Panc1 (cell line): Measurements from ENCODE around the gene CTNND1. TPM values are rescaled to one million over a fixed set of nuclear protein-coding genes. Genes with fewer than 3 reads are reported as not detected.
A peak's percentile ranks its signal among the peaks of the same experiment; 100 is the strongest.
"Not testable (repeated sequence)": the region's sequence is repeated elsewhere in the genome, so short reads cannot be mapped to it uniquely, and the experiment has no call there.

ENCODE experiments used
- ATAC-seq: fragments of 200-7000 bp; cut with Tn5 transposase; 2 replicates; pipeline ENCODE4 v1.9.1; 2020; ENCODE audit warnings: mild to moderate bottlenecking, moderate library complexity
- BruUV-seq: library from RNA; stranded (reverse); fragments of 400-500 nt; replicated peaks from 2 replicates; lab custom pipeline; 2021; lab: Mats Ljungman, UMichigan
- CTCF ChIA-PET: fragments of 300-600 bp; sonication (Branson Sonifier 250); formaldehyde crosslinking; loops from one replicate; lab custom pipeline; 2022; ENCODE audit warnings: antibody characterized with exemption; lab: Charles Lee
- POLR2A ChIA-PET: fragments of 300-600 bp; sonication (Branson Sonifier 250); formaldehyde crosslinking; loops from one replicate; lab custom pipeline; 2022; ENCODE audit warnings: antibody characterized with exemption; lab: Charles Lee
- DNase-seq: peaks from one replicate; pipeline ENCODE4 v3.0.0-alpha.2; 2010; ENCODE audit warnings: low read depth, low spot score
- H3K27ac ChIP-seq: 2 replicates; pipeline ENCODE4 v1.5.1; 2011; ENCODE audit warnings: mild to moderate bottlenecking, low read length, inconsistent platforms
- H3K27me3 ChIP-seq: fragments of 200-500 bp; sonication (Bioruptor generic); 2 replicates; pipeline ENCODE4 v1.6.0; 2014; ENCODE audit warnings: low read length, inconsistent platforms; ENCODE audit not compliant: control insufficient read depth, insufficient read depth
- H3K36me3 ChIP-seq: fragments of 200-500 bp; sonication (Bioruptor generic); 2 replicates; pipeline ENCODE4 v1.5.1; 2014; ENCODE audit warnings: inconsistent platforms, mild to moderate bottlenecking, low read length, moderate library complexity; ENCODE audit not compliant: control insufficient read depth, insufficient read depth
- H3K4me1 ChIP-seq: 2 replicates; pipeline ENCODE4 v1.5.1; 2011; ENCODE audit warnings: inconsistent platforms, mild to moderate bottlenecking, low read length, moderate library complexity; ENCODE audit not compliant: control insufficient read depth, insufficient read depth
- H3K4me3 ChIP-seq, 2 experiments: 2 replicates each; pipeline ENCODE4 v1.5.1; 2011 to 2012; ENCODE audit warnings: low read depth in 2 of 2, low read length in 2 of 2, mild to moderate bottlenecking in 2 of 2, inconsistent platforms in 1 of 2, moderate library complexity in 1 of 2
- H3K9me3 ChIP-seq: fragments of 200-500 bp; sonication (Bioruptor generic); 2 replicates; pipeline ENCODE4 v1.5.1; 2014; ENCODE audit warnings: low read depth, mild to moderate bottlenecking, inconsistent platforms, low read length, moderate library complexity; ENCODE audit not compliant: control insufficient read depth, insufficient read depth
- POLR2AphosphoS5 ChIP-seq: IDR thresholded peaks from 2 replicates; pipeline ENCODE4 v1.6.1; 2012; ENCODE audit warnings: mild to moderate bottlenecking, low read depth, low read length, moderate library complexity
- SIN3A ChIP-seq: IDR thresholded peaks from 2 replicates; pipeline ENCODE4 v1.6.1; 2012; ENCODE audit warnings: low read depth, mild to moderate bottlenecking, low read length, moderate library complexity, borderline replicate concordance; ENCODE audit not compliant: insufficient read depth
- TCF7L2 ChIP-seq: IDR thresholded peaks from 2 replicates; pipeline ENCODE4 v1.6.1; 2011; ENCODE audit warnings: mild to moderate bottlenecking, low read depth, low read length, inconsistent platforms
- in situ Hi-C: cut with HindIII; loops from 2 replicates; pipeline ENCODE4 v1.10.0; 2016; ENCODE audit warnings: low sequenced_read_pairs, low pct_unique_long_range_greater_than_20kb
- intact Hi-C: fragments of 100-400 bp; cut with micrococcal nuclease; formaldehyde crosslinking; loops from one replicate; pipeline ENCODE4 v1.10.0; 2022; ENCODE audit not compliant: unreplicated experiment
- total RNA-seq: library from RNA; stranded (reverse); gene quantifications from one replicate; pipeline ENCODE4 v1.2.1, GENCODE V29; 2021; ENCODE audit not compliant: unreplicated experiment
- TF ChIP-seq, protein P1 (sequence below), 2 experiments: IDR thresholded peaks; 2 replicates each; pipeline ENCODE4 v1.6.1; 2011 to 2012; ENCODE audit warnings: low read depth in 2 of 2, control low read depth in 1 of 2, low read length in 1 of 2, mild to moderate bottlenecking in 1 of 2, moderate library complexity in 1 of 2; ENCODE audit not compliant: insufficient read depth in 1 of 2
- TF ChIP-seq, protein P2 (sequence below): fragments of 450-650 bp; IDR thresholded peaks from 2 replicates; pipeline ENCODE4 v1.5.1; 2017; ENCODE audit warnings: mild to moderate bottlenecking

The CTNND1 gene
- total RNA-seq, 1 experiment from 2014 or later, result 189 TPM

DNA sequence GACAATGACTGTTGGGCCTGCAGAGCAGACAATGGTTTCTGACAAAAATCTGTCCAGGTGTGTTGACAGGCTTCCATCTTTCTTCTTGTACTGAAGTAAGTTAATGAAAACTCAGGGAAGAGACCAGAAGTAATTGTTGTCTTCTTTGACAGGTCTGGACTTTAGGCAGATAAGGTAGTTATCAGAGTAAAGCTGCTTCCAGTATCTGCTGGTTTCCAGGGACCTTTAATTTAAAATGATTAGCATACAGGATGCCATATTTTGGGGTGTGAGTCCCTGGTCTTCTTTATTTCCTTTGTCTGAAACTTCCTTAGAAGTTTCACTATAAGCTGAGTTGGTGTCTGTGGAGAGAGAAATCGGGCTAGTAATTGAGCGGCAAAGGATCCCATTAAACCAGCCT, 47.8 kb upstream of the CTNND1 start:
- DNase-seq (no peak), ATAC-seq (no peak)
- Histone ChIP-seq H3K4me1 (peaks cover 17% of the 10 kb centered on the region; the same call in 1 of the 2 replicates), H3K4me3 (peak overlapping the region; percentile 98), H3K27me3 (no peaks in the 10 kb centered on the region), H3K27ac (peak overlapping the region; percentile 95), H3K9me3 (no peaks in the 10 kb centered on the region), H3K36me3 (peaks cover 7% of the 10 kb centered on the region)
- in situ Hi-C loops, result no loop called here
- intact Hi-C loops, result no loop called here
- TF ChIP-seq, protein P1, sequence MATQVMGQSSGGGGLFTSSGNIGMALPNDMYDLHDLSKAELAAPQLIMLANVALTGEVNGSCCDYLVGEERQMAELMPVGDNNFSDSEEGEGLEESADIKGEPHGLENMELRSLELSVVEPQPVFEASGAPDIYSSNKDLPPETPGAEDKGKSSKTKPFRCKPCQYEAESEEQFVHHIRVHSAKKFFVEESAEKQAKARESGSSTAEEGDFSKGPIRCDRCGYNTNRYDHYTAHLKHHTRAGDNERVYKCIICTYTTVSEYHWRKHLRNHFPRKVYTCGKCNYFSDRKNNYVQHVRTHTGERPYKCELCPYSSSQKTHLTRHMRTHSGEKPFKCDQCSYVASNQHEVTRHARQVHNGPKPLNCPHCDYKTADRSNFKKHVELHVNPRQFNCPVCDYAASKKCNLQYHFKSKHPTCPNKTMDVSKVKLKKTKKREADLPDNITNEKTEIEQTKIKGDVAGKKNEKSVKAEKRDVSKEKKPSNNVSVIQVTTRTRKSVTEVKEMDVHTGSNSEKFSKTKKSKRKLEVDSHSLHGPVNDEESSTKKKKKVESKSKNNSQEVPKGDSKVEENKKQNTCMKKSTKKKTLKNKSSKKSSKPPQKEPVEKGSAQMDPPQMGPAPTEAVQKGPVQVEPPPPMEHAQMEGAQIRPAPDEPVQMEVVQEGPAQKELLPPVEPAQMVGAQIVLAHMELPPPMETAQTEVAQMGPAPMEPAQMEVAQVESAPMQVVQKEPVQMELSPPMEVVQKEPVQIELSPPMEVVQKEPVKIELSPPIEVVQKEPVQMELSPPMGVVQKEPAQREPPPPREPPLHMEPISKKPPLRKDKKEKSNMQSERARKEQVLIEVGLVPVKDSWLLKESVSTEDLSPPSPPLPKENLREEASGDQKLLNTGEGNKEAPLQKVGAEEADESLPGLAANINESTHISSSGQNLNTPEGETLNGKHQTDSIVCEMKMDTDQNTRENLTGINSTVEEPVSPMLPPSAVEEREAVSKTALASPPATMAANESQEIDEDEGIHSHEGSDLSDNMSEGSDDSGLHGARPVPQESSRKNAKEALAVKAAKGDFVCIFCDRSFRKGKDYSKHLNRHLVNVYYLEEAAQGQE (IDR thresholded peaks at IDR 0.05; ENCODE audit: insufficient read depth in 1 of 2, low read depth in 2 of 2, low read length in 1 of 2), result no peak
- TF ChIP-seq SIN3A (no peak), POLR2AphosphoS5 (no peak), TCF7L2 (no peak)
- TF ChIP-seq, protein P2, sequence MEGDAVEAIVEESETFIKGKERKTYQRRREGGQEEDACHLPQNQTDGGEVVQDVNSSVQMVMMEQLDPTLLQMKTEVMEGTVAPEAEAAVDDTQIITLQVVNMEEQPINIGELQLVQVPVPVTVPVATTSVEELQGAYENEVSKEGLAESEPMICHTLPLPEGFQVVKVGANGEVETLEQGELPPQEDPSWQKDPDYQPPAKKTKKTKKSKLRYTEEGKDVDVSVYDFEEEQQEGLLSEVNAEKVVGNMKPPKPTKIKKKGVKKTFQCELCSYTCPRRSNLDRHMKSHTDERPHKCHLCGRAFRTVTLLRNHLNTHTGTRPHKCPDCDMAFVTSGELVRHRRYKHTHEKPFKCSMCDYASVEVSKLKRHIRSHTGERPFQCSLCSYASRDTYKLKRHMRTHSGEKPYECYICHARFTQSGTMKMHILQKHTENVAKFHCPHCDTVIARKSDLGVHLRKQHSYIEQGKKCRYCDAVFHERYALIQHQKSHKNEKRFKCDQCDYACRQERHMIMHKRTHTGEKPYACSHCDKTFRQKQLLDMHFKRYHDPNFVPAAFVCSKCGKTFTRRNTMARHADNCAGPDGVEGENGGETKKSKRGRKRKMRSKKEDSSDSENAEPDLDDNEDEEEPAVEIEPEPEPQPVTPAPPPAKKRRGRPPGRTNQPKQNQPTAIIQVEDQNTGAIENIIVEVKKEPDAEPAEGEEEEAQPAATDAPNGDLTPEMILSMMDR, result no peak
- TSS peak; percentile 86 for BruUV-seq
- CTCF ChIA-PET, result no interaction called here
- POLR2A ChIA-PET, result no interaction called here

DNA sequence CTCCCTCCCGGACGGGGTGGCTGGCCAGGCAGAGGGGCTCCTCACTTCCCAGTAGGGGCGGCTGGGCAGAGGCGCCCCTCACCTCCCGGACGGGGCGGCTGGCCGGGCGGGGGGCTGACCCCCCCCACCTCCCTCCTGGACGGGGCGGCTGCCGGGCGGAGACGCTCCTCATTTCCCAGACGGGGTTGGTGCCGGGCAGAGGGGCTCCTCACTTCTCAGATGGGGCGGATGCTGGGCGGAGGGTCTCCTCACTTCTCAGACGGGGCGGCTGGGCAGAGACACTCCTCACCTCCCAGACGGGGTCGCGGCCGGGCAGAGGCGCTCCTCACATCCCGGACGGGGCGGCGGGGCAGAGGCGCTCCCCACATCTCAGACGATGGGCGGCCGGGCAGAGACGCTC, 44.9 kb upstream of the CTNND1 start:
- H3K27ac ChIP-seq, intact Hi-C loops, DNase-seq, H3K9me3 ChIP-seq, H3K4me1 ChIP-seq, H3K4me3 ChIP-seq, ATAC-seq, POLR2A ChIA-PET, H3K36me3 ChIP-seq, H3K27me3 ChIP-seq, CTCF ChIA-PET, in situ Hi-C loops, BruUV-seq: not testable (repeated sequence)

DNA sequence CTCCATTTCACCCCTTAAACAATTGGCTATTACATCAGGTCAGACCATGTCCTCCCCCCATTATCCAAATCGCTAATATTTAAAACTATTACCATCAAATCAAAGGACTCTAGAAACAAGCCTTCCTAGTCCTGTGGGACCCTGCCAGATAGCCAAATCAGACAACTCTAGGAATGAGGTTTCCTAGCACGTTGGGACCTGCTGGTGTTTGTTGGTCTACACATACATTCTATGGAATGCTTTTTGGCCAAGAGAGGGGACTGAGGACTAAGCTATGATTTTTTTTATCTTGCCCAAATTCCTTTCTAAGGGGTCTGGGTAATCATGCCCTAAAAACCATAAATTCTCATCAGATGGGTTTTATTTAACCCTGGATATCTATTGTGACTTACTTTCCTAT, 34.4 kb upstream of the CTNND1 start:
- DNase-seq (no peak), ATAC-seq (no peak)
- CTCF ChIA-PET, result interaction anchor here (0.6 kb wide), 1 partner anchor 559 kb away, joined by 3 read pairs; no protein-coding TSS in a partner anchor
- no peaks in the 10 kb centered on the region for H3K4me1 ChIP-seq
- no peak overlapping the region for H3K27ac ChIP-seq
- H3K9me3 ChIP-seq, result no peaks in the 10 kb centered on the region
- TF ChIP-seq TCF7L2 (no peak), POLR2AphosphoS5 (no peak), SIN3A (no peak)
- TF ChIP-seq, protein P2, result no peak
- TF ChIP-seq, protein P1 (IDR thresholded peaks at IDR 0.05; ENCODE audit: insufficient read depth in 1 of 2, low read depth in 2 of 2, low read length in 1 of 2), result no peak
- POLR2A ChIA-PET, result interaction anchor here (0.7 kb wide), 1 partner anchor 19 kb away, joined by 3 read pairs; no protein-coding TSS in a partner anchor
- no TSS peak for BruUV-seq
- H3K4me3 ChIP-seq, result no peak overlapping the region
- in situ Hi-C loops, result no loop called here
- H3K36me3 ChIP-seq, result peaks cover under 1% of the 10 kb centered on the region; the same call in 1 of the 2 replicates
- no peaks in the 10 kb centered on the region for H3K27me3 ChIP-seq
- intact Hi-C loops, result no loop called here
